GM12865 (cell line): ENCODE results near the gene TOP2B.

Experiments used
- DNase-seq: peaks from one replicate; pipeline ENCODE4 v3.0.0; 2010; ENCODE audit warnings: low read depth
- H3K4me3 ChIP-seq: 2 replicates; pipeline ENCODE4 v1.5.1; 2011; ENCODE audit warnings: mild to moderate bottlenecking, low read depth, low read length, control low read depth
- TF ChIP-seq, protein P1 (sequence below): IDR thresholded peaks from 2 replicates; pipeline ENCODE4 v1.5.1; 2011; ENCODE audit warnings: low read length, control low read depth, low read depth, inconsistent platforms; ENCODE audit not compliant: insufficient read depth; ENCODE audit errors: missing control alignments

The TOP2B gene

DNA sequence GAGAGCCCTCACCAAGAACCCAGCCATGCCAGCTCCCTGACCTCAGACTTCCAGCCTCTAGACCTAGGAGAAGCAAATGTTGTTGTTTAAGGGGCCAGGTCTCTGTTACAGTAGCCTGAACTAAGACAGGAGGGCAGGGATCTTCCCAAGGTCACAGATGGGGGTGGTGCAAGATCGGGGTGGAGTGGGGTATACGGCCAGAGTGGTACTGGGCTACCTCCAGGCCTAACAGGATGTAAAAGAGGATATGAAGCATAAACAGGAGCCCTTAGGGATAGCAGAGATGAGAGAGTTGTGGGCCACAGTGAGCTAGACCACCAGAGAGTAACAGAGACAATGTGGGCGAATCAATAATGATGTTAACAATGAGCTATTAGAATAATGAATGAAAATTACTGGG, 82.9 kb downstream of the TOP2B start:
- TF ChIP-seq, protein P1, sequence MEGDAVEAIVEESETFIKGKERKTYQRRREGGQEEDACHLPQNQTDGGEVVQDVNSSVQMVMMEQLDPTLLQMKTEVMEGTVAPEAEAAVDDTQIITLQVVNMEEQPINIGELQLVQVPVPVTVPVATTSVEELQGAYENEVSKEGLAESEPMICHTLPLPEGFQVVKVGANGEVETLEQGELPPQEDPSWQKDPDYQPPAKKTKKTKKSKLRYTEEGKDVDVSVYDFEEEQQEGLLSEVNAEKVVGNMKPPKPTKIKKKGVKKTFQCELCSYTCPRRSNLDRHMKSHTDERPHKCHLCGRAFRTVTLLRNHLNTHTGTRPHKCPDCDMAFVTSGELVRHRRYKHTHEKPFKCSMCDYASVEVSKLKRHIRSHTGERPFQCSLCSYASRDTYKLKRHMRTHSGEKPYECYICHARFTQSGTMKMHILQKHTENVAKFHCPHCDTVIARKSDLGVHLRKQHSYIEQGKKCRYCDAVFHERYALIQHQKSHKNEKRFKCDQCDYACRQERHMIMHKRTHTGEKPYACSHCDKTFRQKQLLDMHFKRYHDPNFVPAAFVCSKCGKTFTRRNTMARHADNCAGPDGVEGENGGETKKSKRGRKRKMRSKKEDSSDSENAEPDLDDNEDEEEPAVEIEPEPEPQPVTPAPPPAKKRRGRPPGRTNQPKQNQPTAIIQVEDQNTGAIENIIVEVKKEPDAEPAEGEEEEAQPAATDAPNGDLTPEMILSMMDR, result no peak
- no peak for DNase-seq
- no peak overlapping the region for H3K4me3 ChIP-seq

DNA sequence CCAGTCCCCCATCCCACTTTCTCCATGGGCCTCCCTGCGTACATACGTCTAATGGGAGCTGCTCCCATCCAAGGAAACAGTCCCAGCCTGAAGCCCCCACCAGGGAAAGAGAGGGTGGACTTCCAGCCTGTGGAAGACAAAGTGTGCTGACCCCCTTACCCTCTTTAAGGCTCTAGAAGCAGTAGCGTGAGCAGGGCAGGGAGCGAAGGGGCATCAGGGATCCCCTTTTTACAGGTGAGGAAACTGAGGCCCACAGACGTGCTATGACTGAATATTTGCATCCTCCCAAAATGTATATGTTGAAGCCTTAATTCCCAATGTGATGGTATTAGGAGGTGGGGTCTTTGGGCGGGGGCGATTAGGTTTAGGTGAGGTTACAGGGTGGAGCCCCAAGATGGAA, 83.4 kb downstream of the TOP2B start:
- DNase-seq, result no peak
- TF ChIP-seq, protein P1, result no peak
- no peak overlapping the region for H3K4me3 ChIP-seq

DNA sequence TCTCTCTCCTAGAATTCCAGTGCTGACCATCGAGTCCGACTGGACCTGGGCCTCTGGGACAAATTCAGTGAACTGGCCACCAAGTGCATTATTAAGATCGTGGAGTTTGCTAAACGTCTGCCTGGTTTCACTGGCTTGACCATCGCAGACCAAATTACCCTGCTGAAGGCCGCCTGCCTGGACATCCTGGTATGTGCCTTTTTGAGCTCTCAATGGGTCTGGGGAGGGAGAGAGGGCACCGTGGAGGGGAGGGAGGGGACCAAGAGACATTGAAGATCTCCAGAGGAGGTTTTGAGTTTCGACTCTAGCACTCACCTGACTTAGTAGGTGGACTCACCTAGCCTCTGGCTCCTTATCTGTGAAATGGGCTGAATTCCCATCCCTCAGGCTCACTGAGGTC, 84.2 kb downstream of the TOP2B start:
- H3K4me3 ChIP-seq, result no peak overlapping the region
- DNase-seq, result no peak
- TF ChIP-seq, protein P1, result no peak

GRCh38 chr3:25578059-25578458, 86.6 kb downstream of the TOP2B start:
- no peak for DNase-seq
- TF ChIP-seq, protein P1, result no peak
- no peak overlapping the region for H3K4me3 ChIP-seq

DNA sequence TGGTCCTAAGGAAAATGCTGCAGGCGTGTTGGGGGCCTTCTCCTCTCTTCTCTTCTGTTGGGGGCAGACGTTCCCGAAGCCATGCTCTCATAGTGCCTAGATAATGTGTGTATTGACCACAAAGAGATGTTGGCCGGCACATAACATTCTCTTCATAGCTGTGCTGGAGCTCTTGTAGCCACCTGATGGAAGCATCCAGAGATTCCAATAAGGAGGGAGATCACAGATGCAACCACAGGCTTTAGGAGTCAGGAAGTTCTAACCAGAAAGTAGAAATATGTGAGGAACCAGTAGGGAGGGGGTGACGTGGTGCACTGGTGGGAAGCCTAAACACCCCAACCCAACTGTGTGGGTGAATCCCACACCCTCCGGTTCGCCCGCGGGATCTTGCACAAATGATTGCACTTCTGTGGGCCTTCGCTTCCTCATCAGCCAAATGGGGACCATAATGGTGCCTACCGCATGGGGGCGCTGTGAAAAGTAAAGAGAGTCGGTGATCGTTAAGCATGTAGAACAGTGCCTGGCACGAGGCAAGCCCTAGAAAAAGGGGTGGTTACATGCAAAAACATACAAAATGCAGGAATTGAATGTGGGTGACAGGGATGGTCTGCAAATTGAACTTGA, 87.8 kb downstream of the TOP2B start:
- no peak for DNase-seq
- TF ChIP-seq, protein P1, result no peak
- H3K4me3 ChIP-seq, result no peak overlapping the region

- no peak overlapping the region for H3K4me3 ChIP-seq
- TF ChIP-seq, protein P1, result no peak
- DNase-seq, result no peak
These were observed 88.6 kb downstream of the TOP2B start for GRCh38 chr3:25576146-25576545.

DNA sequence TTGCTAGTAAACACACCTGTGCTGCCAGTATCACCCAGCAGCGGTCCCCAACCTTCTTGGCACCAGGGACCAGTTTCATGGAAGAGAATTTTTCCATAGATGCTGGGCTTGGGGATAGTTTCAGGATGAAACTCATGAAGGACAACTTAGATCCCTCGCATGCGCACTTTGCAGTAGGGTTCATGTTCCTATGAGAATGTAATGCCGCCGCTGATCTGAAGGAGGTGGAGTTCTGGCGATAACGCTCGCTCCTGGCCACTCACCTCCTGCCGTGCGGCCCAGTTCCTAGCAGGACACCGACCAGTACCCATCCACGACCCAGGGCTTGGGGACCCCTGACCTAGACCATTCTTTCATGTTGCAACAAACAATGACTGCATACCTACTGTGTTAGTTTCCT, 89.7 kb downstream of the TOP2B start:
- DNase-seq, result no peak
- TF ChIP-seq, protein P1, result no peak

More for the DNA sequence above, 89.7 kb downstream of the TOP2B start:
- H3K4me3 ChIP-seq, result no peak overlapping the region
